Testis (tissue), 3 donors: ENCODE measurements around the gene RNU6-1. TPM values are rescaled to one million over a fixed set of nuclear protein-coding genes. Genes with fewer than 3 reads are reported as not detected.

Experiments
- DNase-seq: peaks from one replicate; pipeline ENCODE4 v3.0.0-alpha.2; 2019
- H3K27ac ChIP-seq, 2 donors: fragments of 200-600 bp; sonication (generic); one replicate each; pipeline ENCODE4 v1.5.1; 2019
- H3K27me3 ChIP-seq: fragments of 200-600 bp; sonication (generic); one replicate; pipeline ENCODE4 v1.5.1; 2019
- H3K36me3 ChIP-seq: fragments of 200-600 bp; sonication (generic); one replicate; pipeline ENCODE4 v1.5.1; 2017; ENCODE audit warnings: low read depth; ENCODE audit errors: missing control alignments
- H3K4me1 ChIP-seq: fragments of 200-600 bp; sonication (generic); one replicate; pipeline ENCODE4 v1.5.1; 2019
- H3K4me3 ChIP-seq, 2 donors: fragments of 200-600 bp; sonication (generic); one replicate each; pipeline ENCODE4 v1.5.1; 2017 to 2019
- H3K9me3 ChIP-seq: fragments of 200-600 bp; sonication (generic); one replicate; pipeline ENCODE4 v1.5.1; 2017
- CTCF ChIP-seq, 3 experiments: fragments of 450-650 bp in 2 of 3; fragments of 200-600 bp in 1 of 3; sonication (generic) in 1 of 3; IDR thresholded peaks; one replicate each; pipeline ENCODE4 v1.5.1; 2016 to 2019; ENCODE audit warnings: antibody characterized with exemption in 3 of 3, mild to moderate bottlenecking in 2 of 3, moderate library complexity in 1 of 3
- POLR2A ChIP-seq: fragments of 450-650 bp; IDR thresholded peaks from one replicate; pipeline ENCODE4 v1.6.1; 2017; ENCODE audit warnings: antibody characterized with exemption, mild to moderate bottlenecking, moderate library complexity
- WGBS, 2 donors: methylation state at CpG; one replicate each; pipeline ENCODE4 v1.1.5; 2018; 5-methylcytosine and 5-hydroxymethylcytosine counted together
- intact Hi-C: fragments of 100-400 bp; cut with DNase I; formaldehyde crosslinking; loops from one replicate; pipeline ENCODE4 v1.15.1; 2023; ENCODE audit warnings: low total_unique reads
- polyA plus RNA-seq: library from polyadenylated mRNA; stranded (reverse); fragments of 350-450 nt; fragmentation: Illumina TruSeq; extraction: RNeasy Lipid Tissue Mini Kit (QIAGEN cat#74804); gene quantifications from one replicate; pipeline ENCODE4 v1.2.3, GENCODE V29; 2014; ENCODE audit warnings: low read depth, low replicate concordance; ENCODE audit not compliant: insufficient read depth
- total RNA-seq, 2 donors: library from RNA; depleted of rRNA; stranded (reverse); fragments of >200 nt; gene quantifications; one replicate each; pipeline ENCODE4 v1.2.3, GENCODE V29; 2016

The RNU6-1 gene
- total and polyA plus RNA-seq, 3 donors from 2014 or later = not detected

- no peaks in the 10 kb centered on the region for H3K27me3 ChIP-seq
Measured at GRCh38 chr15:67836134-67836455, 3.8 kb downstream of the RNU6-1 start.

GRCh38 chr15:67835297-67836133 lies 4.3 kb downstream of the RNU6-1 start:
- Histone ChIP-seq H3K9me3 (no peaks in the 10 kb centered on the region), H3K4me1 (peaks cover 23% of the 10 kb centered on the region), H3K4me3 (peak overlapping the region; percentile 10 to 32), H3K27ac (no peak overlapping the region), H3K27me3 (no peaks in the 10 kb centered on the region), H3K36me3 (no peaks in the 10 kb centered on the region)
- no peak for DNase-seq
- TF ChIP-seq POLR2A = no peak
- no peak for TF ChIP-seq CTCF (IDR thresholded peaks at IDR 0.05)
- intact Hi-C loops = loop anchor here (10.0 kb wide), 2 partner anchors 311 to 381 kb away; partner anchors contain the start of gene C15orf61
- 1 to 5% methylated on average over 31 to 59 of the region's 59 CpGs for WGBS, 2 donors

More at GRCh38 chr15:67836134-67836455, 3.8 kb downstream of the RNU6-1 start:
- 4 to 10% methylated on average over 14 to 16 of the region's 16 CpGs for WGBS, 2 donors
- no peak for DNase-seq
- Histone ChIP-seq H3K9me3 (no peaks in the 10 kb centered on the region), H3K36me3 (no peaks in the 10 kb centered on the region), H3K27ac (no peak overlapping the region), H3K4me3 (peak overlapping the region; percentile 10 to 32), H3K4me1 (peaks cover 24% of the 10 kb centered on the region)
- intact Hi-C loops = loop anchor here (10.0 kb wide), 2 partner anchors 311 to 381 kb away; partner anchors contain the start of gene C15orf61
- TF ChIP-seq POLR2A (no peak), CTCF (IDR thresholded peaks at IDR 0.05) (no peak)

GRCh38 chr15:67834581-67835296 lies 5.1 kb downstream of the RNU6-1 start:
- H3K27me3 ChIP-seq = no peaks in the 10 kb centered on the region
- H3K4me1 ChIP-seq = peaks cover 23% of the 10 kb centered on the region
- no peak for DNase-seq
- TF ChIP-seq POLR2A (no peak), CTCF (IDR thresholded peaks at IDR 0.05) (no peak)
- intact Hi-C loops = loop anchor here (10.0 kb wide), 2 partner anchors 310 to 380 kb away; partner anchors contain the start of gene C15orf61
- no peaks in the 10 kb centered on the region for H3K36me3 ChIP-seq
- no peaks in the 10 kb centered on the region for H3K9me3 ChIP-seq
- peak overlapping the region; percentile 10 to 32 for H3K4me3 ChIP-seq
- no peak overlapping the region for H3K27ac ChIP-seq
- 2 to 3% methylated on average over 30 to 59 of the region's 59 CpGs for WGBS, 2 donors

- peak overlapping the region in 1 of 2 donors; percentile 32 for H3K4me3 ChIP-seq
- no peaks in the 10 kb centered on the region for H3K36me3 ChIP-seq
- H3K27me3 ChIP-seq = peaks cover 2% of the 10 kb centered on the region
- intact Hi-C loops = loop anchor here (10.0 kb wide), 2 partner anchors 309 to 379 kb away; partner anchors contain the start of gene C15orf61
- DNase-seq = peak; percentile 50
- TF ChIP-seq CTCF (IDR thresholded peaks at IDR 0.05) = peak in 2 of 3 experiments; percentile 7 to 27
- no peak for TF ChIP-seq POLR2A
- H3K9me3 ChIP-seq = no peaks in the 10 kb centered on the region
- 4 to 6% methylated on average over 16 to 44 of the region's 44 CpGs for WGBS, 2 donors
- peaks cover 23% of the 10 kb centered on the region for H3K4me1 ChIP-seq
- no peak overlapping the region for H3K27ac ChIP-seq
Measured at GRCh38 chr15:67833710-67834511, 5.9 kb downstream of the RNU6-1 start.
